ENCODE measurements around the gene SNX8.

SNX8 gene

GRCh38 chr7:2314209-2314955 lies at the start of gene SNX8:
SNX8 (minus strand) TSS chr7:2314441; CDS start chr7:2314421, 20 bp downstream.
- peaks cover 7% of the 10 kb centered on the region for H3K4me1 ChIP-seq (ENCODE audit: low read depth, poor library complexity, severe bottlenecking)
- H3K9ac ChIP-seq, result peak within 1 kb of the TSS; percentile 63; the same call in 1 of the 2 replicates
- no peak within 1 kb of the TSS for H3K27ac ChIP-seq
- H3K4me2 ChIP-seq, result peak within 1 kb of the TSS; percentile 86
- H3K36me3 ChIP-seq (ENCODE audit: insufficient read depth), result no peaks in the 10 kb centered on the region
- TF ChIP-seq, protein P1, sequence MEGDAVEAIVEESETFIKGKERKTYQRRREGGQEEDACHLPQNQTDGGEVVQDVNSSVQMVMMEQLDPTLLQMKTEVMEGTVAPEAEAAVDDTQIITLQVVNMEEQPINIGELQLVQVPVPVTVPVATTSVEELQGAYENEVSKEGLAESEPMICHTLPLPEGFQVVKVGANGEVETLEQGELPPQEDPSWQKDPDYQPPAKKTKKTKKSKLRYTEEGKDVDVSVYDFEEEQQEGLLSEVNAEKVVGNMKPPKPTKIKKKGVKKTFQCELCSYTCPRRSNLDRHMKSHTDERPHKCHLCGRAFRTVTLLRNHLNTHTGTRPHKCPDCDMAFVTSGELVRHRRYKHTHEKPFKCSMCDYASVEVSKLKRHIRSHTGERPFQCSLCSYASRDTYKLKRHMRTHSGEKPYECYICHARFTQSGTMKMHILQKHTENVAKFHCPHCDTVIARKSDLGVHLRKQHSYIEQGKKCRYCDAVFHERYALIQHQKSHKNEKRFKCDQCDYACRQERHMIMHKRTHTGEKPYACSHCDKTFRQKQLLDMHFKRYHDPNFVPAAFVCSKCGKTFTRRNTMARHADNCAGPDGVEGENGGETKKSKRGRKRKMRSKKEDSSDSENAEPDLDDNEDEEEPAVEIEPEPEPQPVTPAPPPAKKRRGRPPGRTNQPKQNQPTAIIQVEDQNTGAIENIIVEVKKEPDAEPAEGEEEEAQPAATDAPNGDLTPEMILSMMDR (conservative IDR thresholded peaks at IDR 0.05; ENCODE audit: low read depth, low read length), result no peak
- peaks cover 24% of the 10 kb centered on the region; the same call in 1 of the 2 replicates for H3K79me2 ChIP-seq (ENCODE audit: insufficient read depth, low read depth)
- H2AFZ ChIP-seq (ENCODE audit: low read depth), result peak within 1 kb of the TSS; percentile 85
- H4K20me1 ChIP-seq (ENCODE audit: insufficient read depth), result no peaks in the 10 kb centered on the region
- no peak within 1 kb of the TSS for H3K4me3 ChIP-seq (IDR thresholded peaks at IDR 0.05; ENCODE audit: insufficient read depth, low read depth, low read length)
- H3K27me3 ChIP-seq (ENCODE audit: insufficient read depth, low read depth), result no peaks in the 10 kb centered on the region

DNA sequence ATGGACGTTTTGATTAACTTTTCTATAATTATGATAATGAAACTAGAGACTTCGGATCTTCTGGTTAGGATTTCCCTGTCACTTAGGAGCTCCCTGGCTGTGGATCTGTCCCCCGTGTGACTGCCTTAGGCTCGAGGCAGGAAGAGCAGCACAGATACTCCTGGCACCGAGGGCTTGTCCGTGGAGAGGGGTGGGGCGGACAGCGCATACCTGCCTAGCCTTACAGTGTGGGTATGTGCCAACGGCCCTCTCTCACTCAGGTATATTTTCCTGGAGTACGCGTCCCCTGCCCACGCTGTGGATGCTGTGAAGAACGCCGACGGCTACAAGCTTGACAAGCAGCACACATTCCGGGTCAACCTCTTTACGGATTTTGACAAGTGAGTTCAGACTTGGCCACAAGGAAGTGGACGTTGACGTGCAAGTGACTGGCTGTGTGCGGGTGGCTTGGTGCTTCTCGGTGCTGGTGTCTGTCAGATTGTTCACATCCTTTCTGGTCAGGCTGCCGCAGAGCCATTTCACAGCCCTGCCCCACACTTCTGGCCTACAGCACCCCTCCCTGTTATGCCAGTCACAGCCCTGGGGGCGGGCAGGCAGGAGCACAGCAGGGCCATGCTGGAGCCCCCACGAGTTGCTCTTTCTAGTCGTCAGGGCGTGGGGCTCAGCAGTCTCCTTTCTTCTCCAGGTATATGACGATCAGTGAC lies 48.3 kb upstream of the SNX8 start:
- TF ChIP-seq, protein P1 (conservative IDR thresholded peaks at IDR 0.05; ENCODE audit: low read depth, low read length), result no peak
- no peak overlapping the region for H3K27ac ChIP-seq
- no peak overlapping the region for H3K4me3 ChIP-seq (IDR thresholded peaks at IDR 0.05; ENCODE audit: insufficient read depth, low read depth, low read length)
- no peak overlapping the region for H2AFZ ChIP-seq (ENCODE audit: low read depth)
- no peak overlapping the region for H3K4me2 ChIP-seq
- peaks cover 45% of the 10 kb centered on the region for H3K36me3 ChIP-seq (ENCODE audit: insufficient read depth)
- H3K27me3 ChIP-seq (ENCODE audit: insufficient read depth, low read depth), result no peaks in the 10 kb centered on the region
- peaks cover 17% of the 10 kb centered on the region for H3K4me1 ChIP-seq (ENCODE audit: low read depth, poor library complexity, severe bottlenecking)
- peaks cover 51% of the 10 kb centered on the region for H4K20me1 ChIP-seq (ENCODE audit: insufficient read depth)
- peaks cover 70% of the 10 kb centered on the region for H3K79me2 ChIP-seq (ENCODE audit: insufficient read depth, low read depth)
- H3K9ac ChIP-seq, result no peak overlapping the region

DNA sequence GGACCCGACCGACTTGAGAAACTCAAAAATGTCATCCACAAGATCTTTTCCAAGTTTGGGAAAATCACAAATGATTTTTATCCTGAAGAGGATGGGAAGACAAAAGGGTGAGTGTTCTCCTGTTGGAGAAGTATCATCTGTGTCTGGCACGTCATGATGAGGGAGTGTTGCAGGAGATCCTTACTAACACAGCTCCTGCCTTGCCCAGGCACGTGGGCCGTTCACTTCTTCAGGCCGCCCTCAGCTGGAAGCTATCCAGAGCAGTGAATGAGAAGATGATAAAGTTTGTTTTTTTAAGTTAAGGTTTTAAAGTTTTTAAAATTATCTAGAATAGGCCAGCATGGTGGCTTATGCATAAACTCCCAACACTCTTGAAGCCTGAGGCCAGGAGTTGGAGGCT lies 46.6 kb upstream of the SNX8 start:
- Histone ChIP-seq H3K4me3 (IDR thresholded peaks at IDR 0.05; ENCODE audit: insufficient read depth, low read depth, low read length) (no peak overlapping the region), H3K4me1 (ENCODE audit: low read depth, poor library complexity, severe bottlenecking) (peaks cover 31% of the 10 kb centered on the region), H3K36me3 (ENCODE audit: insufficient read depth) (peaks cover 42% of the 10 kb centered on the region), H3K27me3 (ENCODE audit: insufficient read depth, low read depth) (no peaks in the 10 kb centered on the region), H3K79me2 (ENCODE audit: insufficient read depth, low read depth) (peaks cover 82% of the 10 kb centered on the region), H3K27ac (no peak overlapping the region), H3K9ac (no peak overlapping the region), H2AFZ (ENCODE audit: low read depth) (no peak overlapping the region), H3K4me2 (no peak overlapping the region), H4K20me1 (ENCODE audit: insufficient read depth) (peaks cover 63% of the 10 kb centered on the region)
- TF ChIP-seq, protein P1 (conservative IDR thresholded peaks at IDR 0.05; ENCODE audit: low read depth, low read length), result no peak

GRCh38 chr7:2359610-2360009 lies 45.4 kb upstream of the SNX8 start:
- no peak overlapping the region for H3K4me2 ChIP-seq
- H3K9ac ChIP-seq, result no peak overlapping the region

More at GRCh38 chr7:2359610-2360009, 45.4 kb upstream of the SNX8 start:
- Histone ChIP-seq H2AFZ (ENCODE audit: low read depth) (no peak overlapping the region), H3K27me3 (ENCODE audit: insufficient read depth, low read depth) (no peaks in the 10 kb centered on the region), H3K27ac (no peak overlapping the region), H3K36me3 (ENCODE audit: insufficient read depth) (peaks cover 31% of the 10 kb centered on the region), H3K4me1 (ENCODE audit: low read depth, poor library complexity, severe bottlenecking) (peaks cover 31% of the 10 kb centered on the region), H3K79me2 (ENCODE audit: insufficient read depth, low read depth) (peaks cover 91% of the 10 kb centered on the region), H3K4me3 (IDR thresholded peaks at IDR 0.05; ENCODE audit: insufficient read depth, low read depth, low read length) (no peak overlapping the region), H4K20me1 (ENCODE audit: insufficient read depth) (peaks cover 64% of the 10 kb centered on the region)
- TF ChIP-seq, protein P1 (conservative IDR thresholded peaks at IDR 0.05; ENCODE audit: low read depth, low read length), result no peak

All from KMS-11 (cell line).